ENCODE data around the gene NEMP1. TPM values are rescaled to one million over a fixed set of nuclear protein-coding genes. Genes with fewer than 3 reads are reported as not detected.

NEMP1 gene, protein sequence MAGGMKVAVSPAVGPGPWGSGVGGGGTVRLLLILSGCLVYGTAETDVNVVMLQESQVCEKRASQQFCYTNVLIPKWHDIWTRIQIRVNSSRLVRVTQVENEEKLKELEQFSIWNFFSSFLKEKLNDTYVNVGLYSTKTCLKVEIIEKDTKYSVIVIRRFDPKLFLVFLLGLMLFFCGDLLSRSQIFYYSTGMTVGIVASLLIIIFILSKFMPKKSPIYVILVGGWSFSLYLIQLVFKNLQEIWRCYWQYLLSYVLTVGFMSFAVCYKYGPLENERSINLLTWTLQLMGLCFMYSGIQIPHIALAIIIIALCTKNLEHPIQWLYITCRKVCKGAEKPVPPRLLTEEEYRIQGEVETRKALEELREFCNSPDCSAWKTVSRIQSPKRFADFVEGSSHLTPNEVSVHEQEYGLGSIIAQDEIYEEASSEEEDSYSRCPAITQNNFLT
- 13.0 and 14.4 TPM in 2 replicates for total RNA-seq (2014; rRNA removed; shearing (Covaris generic))

DNA sequence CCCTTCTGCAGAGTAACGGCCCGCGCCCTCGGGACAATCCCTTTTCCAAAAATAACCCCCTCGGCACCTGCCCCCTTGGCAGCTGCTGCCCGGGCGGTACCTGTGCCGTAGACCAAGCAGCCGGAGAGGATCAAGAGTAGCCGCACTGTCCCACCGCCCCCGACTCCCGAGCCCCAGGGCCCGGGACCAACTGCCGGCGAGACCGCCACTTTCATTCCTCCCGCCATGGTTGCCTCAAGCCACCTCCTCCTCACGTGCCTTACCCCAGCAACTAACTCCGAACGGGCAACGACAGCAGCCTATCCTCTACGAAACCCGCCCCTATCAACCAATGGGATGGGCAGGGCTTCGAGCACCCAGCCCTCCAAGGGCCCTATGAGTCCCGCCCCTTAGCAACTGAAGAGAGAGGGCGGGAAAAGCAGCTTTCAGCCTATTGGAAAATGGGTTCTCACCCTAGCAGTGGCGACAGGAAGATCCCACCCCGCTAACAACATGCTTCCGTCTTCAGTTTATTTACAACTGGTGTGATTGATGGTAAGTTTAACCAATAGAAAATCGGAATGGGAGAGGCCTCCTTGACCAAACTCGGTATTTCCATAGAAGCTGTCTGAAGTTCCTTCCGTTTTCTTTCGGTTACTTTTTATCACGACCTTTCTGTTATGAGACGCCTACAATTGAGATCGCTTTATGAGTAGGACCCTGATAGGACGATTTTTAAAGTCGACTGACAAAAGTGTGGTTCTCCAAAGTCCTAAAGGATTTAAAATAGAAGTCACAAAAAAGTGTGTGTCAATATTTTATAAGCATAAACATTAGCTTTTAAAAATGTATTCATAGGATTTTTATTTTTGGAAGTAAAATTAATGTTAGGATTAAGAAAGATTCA, at the start of gene NEMP1:
NEMP1 (minus strand) TSS at position 273 of the 886 bp plus-strand sequence; CDS start at position 227, 46 bp downstream.

DNA sequence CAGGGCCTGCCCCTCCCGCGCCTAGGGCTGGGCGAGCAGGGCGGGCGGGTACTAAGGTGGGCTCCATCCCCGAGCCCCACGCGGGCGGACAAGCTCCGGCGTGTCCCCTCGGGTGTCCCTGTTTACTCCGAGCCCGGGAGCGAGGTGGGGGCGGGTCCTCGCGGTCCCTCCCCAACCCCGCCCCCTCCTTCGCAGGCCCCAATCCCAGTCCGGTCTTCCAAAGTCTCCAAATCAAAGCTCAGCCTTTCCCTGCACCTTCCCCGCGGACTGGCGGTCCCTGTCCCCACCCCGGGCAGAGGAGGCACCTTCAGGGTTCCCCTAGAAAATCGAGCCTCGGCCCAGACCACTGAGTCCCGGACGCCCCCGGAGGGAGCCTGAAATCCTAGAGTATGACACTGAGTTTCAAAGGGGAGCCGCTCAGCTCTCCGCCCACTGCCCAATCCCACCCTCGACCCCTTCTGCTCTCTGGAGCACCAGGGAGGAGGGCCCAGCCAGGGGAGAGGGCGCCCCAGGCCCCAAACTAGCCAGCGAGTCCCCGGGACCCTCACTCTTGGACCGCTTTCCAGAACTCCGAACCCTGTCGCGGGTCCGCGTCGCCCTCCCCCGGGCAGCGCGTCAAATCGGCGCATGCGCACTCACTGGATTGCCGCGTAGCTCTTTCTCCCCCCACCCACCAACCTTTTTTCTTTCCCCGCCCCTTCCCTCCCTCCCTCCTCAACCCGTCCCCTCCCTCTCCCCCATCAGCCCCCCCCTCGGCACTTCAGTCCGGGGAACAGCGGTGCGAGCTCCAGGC, 49.3 kb upstream of the NEMP1 start, which contains the start of gene LRP1:
LRP1 (plus strand) TSS at position 758 of the 793 bp plus-strand sequence. CDS start 482 bp downstream, outside the sequence.

DNA sequence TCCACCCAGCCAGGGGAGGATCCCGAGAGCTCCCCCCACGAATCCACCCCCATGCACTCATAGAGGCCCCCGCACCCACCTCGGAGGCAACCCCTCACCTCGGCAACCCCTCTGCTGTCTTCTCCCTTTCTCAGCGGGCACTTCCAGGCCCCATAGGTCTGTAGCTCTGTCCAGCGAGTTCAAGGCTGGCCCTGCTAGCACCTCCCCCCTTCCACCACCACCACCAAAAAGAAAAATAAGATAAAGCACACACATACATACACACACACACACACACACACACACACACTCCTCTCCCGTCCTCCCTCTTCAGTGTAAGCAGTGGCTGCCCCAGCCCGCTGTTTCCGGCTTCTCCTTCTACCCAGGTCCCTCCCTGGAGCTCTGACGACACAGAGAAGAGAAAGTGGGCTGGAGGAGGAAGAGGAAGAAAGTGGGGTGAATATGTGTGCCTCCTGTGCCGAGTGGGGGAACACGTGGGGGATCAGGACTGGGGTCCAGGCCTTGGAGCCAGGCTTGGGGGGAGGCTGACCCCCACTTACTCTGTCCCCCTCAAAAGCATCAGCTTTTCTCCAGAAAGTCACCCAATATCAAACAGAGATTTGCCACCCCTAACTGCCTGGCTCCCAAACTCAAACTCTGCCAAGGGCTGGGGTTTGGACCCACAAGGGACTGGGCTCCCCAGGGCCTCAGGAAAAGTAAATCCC, 32.6 kb upstream of the NEMP1 start, which contains the start of gene STAT6:
STAT6 (minus strand) TSS at position 332 of the 704 bp plus-strand sequence. CDS start 3,084 bp downstream, outside the sequence.

DNA sequence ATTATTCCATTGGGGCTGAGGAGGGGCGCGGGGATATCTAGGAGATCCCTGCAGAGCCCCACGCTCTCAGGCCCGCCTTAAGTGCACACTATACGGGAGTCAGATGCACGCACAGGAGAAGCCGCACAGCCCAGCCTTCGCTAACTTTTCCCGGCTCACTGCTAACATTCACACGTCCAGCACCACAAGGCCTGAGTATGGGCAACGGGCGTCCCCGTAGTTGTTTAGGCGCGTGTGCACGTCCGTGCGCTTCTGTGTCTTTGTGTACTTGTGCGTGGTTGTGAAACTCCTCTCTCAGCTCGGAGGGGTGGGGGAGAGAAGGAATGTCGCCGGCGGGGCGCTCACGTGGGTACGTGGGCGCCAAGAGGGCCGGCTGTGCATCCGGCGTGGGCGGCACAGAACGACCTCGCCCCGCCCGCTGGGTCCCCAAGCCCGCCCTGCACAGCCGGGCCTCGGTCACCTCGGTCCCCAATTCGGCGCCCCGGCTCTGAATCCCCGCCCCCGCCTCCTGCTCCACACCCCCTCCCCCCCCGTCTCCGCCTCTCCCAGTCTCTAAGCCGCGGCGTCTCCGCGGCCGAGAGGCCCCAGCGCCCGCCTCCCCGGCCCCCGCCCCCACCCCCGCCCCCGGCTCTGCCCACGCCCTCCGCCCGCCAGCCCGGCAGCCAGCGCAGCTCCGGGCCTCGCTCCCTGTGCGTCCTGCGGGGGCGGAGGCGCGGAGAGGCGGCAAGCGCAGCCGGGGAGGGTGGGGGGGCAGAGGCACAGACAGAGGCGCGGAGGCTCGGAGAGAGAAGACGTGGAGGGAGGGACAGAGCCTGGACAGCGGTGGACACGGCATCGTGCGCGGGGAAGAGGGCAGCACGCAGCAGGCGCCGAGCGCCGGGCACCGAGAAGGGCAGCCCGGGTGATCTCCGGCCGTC, 10.0 kb upstream of the NEMP1 start, which contains the start of gene NAB2:
NAB2 (plus strand) TSS at position 761 of the 917 bp plus-strand sequence. CDS start 158 bp downstream, outside the sequence.

DNA sequence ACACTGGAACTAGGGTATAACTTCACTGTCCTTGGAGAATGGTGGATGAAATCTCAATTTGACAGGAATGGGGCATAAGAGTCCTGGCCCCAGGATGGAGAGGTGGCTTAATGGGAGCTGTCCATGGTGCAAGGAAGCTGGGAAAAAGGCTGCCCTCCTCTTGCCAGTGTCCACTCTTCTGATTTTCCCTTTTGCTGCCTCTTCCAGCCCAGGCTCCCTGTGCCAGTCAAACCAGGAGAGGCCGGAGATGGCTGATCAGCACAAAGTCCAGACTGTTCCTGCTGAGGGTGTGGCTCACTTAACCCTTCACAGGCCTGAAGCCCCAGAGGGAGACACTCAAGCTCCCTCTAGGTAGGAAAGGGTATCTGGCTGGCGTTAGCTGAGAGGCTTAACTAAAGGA, 28.7 kb downstream of the NEMP1 start, which contains the start of gene MYO1A:
MYO1A (minus strand) TSS at position 240 of the 400 bp plus-strand sequence. CDS start 1,806 bp downstream, outside the sequence.

DNA sequence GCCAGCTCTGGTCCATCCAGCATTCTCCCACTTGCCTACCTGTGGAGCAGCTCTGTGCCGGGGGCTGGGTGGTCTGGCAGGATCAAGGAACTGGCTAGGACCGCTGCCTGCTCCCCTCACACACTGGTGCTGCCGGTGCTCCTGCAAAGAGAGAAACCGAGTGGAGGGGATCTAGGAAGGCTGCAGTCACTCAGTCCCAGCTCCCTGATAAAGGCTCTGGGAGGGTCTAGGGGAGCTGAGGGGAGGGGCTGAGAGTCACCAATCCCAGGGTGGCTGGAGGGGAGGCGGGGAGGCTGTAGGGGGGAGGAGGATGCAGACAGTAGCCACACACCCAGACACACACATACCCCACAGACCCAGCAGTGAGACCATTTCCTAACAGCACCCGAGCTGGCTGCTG, 62.2 kb downstream of the NEMP1 start, which contains the start of gene TAC3:
TAC3 (minus strand) TSS at position 182 of the 400 bp plus-strand sequence. CDS start 732 bp downstream, outside the sequence.

DNA sequence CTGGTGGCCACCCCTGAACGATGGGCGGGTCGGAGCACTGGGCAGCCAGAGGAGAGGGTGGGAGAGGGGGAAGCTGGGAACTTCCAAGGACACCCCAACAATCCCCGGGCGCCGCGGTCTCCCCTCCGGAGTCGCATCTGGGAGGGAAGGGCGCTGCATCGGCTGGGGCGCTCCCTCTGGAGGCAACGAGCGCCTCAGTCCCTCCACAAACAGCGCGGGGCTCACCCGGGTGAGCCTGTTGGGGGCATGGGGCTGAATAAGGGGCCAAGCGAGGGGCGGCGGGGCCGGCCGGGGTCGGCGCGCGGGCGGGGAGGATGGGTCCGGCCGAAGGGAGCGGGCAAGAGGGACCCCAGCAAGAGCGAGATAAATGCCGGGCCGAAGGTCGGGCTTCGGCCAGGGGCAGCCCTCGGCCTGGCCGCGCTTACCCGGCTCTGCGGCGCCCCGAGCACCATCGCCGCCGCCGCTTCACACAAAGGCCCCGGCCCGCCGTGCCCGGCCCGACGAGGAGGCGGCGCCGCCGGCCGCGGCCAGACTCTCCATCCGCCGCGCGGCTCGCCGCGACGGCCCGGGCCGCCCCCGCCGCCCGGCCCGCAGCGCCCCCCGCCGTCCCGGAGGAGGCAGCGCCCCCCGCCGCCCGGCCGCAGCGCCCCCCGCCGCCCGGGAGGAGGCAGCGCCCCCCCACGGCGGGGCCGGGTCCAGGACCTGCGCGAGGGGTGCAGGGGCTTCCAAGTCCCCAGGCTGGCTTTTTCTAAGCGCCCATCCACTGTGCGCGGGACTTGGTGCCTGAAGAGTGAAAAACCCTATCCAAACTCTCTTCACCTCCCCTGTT, 72.4 kb downstream of the NEMP1 start, which contains the start of gene ZBTB39:
ZBTB39 (minus strand) TSS at position 567 of the 829 bp plus-strand sequence. CDS start 1,629 bp downstream, outside the sequence.

Other genes with a start within 250 kb of the NEMP1 start
- gene SDR9C7, start 144.4 kb downstream of the NEMP1 start, total RNA-seq (2014; rRNA removed; shearing (Covaris generic)), result not detected in 2 replicates
- 0.08 and 0.42 TPM in 2 replicates for gene RDH16, start 121.2 kb downstream of the NEMP1 start, total RNA-seq (2014; rRNA removed; shearing (Covaris generic))
- 7.4 and 8.7 TPM in 2 replicates for gene ZBTB39, start 72.2 kb downstream of the NEMP1 start, total RNA-seq (2014; rRNA removed; shearing (Covaris generic))
- gene TAC3, start 62.3 kb downstream of the NEMP1 start, total RNA-seq (2014; rRNA removed; shearing (Covaris generic)), result not detected in 2 replicates
- not detected in 2 replicates for gene MYO1A, start 28.7 kb downstream of the NEMP1 start, total RNA-seq (2014; rRNA removed; shearing (Covaris generic))
- gene NAB2, start 10.3 kb upstream of the NEMP1 start, total RNA-seq (2014; rRNA removed; shearing (Covaris generic)), result 59.3 and 61.1 TPM in 2 replicates
- gene STAT6, start 32.6 kb upstream of the NEMP1 start, total RNA-seq (2014; rRNA removed; shearing (Covaris generic)), result 39.1 and 41.4 TPM in 2 replicates
- 19.3 and 21.0 TPM in 2 replicates for gene LRP1, start 49.7 kb upstream of the NEMP1 start, total RNA-seq (2014; rRNA removed; shearing (Covaris generic))
- not detected in 2 replicates for gene LRP1-AS, start 68.8 kb upstream of the NEMP1 start, total RNA-seq (2014; rRNA removed; shearing (Covaris generic))
- 2.7 and 5.1 TPM in 2 replicates for gene NXPH4, start 138.0 kb upstream of the NEMP1 start, total RNA-seq (2014; rRNA removed; shearing (Covaris generic))
- gene SHMT2, start 150.9 kb upstream of the NEMP1 start, total RNA-seq (2014; rRNA removed; shearing (Covaris generic)), result 404 and 416 TPM in 2 replicates
- gene STAC3, start 172.4 kb upstream of the NEMP1 start, total RNA-seq (2014; rRNA removed; shearing (Covaris generic)), result 1.1 and 2.0 TPM in 2 replicates

Measured in A375 (cell line).